HG03060 (cell line): ENCODE measurements around the gene ZNF732.
"Not testable (repeated sequence)": the region's sequence is repeated elsewhere in the genome, so short reads cannot be mapped to it uniquely, and the experiment has no call there.

Experiments used
- ATAC-seq: cut with Tn5 transposase; IDR thresholded peaks from one replicate; pipeline ENCODE4 v1.9.1; 2021; ENCODE audit warnings: low read depth, moderate number of reproducible peaks; ENCODE audit not compliant: unreplicated experiment

ZNF732 gene

GRCh38 chr4:304969-305680, at the start of gene ZNF732:
TSS of gene ZNF732 (minus strand) at chr4:305474. CDS start at chr4:305310, 164 bp downstream.
- no peak for ATAC-seq

DNA sequence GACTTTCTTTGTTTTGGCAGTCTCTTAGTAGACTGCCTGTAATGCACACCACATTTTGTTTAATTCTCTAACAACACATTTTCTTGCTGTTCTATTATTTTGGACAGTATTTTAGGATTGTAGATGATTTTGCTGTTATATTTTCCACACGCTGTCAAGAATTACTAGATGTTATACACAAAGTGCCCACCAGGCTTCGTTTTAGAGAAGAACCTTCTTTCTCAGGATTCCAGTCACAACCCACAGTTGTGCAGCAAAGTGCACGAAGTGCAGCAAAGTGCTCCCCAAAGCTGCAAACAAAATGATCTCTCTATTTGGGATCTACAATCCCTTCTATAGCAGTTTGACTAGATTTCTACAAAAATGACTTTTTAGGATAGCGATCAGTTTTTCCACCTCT, 34.7 kb upstream of the ZNF732 start:
- no peak for ATAC-seq

GRCh38 chr4:338759-339097, 33.5 kb upstream of the ZNF732 start:
- ATAC-seq = no peak

DNA sequence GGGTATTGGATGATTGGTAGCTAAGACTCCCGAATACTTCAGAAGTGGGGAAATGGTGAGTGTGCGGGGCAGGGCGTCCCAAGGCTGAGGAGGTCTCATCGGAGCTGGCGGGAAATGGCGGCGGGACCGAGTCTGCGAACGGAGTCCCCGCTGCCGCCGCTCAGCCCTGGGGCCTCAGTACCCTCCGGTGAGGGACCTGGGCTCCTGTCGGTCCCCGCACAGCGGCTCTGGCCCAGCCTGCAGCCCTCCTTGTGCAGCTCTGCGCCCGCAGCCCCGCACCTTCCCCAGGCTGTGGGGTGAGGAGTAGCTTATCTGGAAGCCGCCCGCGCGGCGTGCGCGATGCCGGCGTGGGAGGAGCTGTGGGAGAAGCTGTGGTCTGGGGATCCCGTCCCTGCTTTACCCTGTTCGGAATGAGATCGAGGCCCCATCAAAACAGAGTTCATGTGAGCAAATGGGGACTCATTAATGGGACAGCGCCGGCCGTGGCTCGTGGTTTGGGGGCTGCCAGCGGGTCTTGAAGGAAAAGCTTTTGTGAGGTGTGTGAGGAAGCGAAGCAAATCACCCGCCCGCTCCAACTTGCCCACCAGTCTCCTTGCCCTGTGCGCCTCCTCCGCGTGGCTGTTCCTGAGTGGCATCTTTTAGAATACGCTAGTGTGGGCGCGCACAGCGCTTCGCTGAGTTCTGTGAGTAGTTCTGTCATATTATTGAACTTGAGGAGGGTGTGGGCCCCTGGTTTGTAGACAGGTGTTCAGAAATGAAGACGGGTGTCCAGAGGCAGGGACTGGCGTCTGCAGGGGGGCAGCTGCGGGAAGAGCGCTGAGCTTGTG, 32.9 kb upstream of the ZNF732 start:
- ATAC-seq = peak; percentile 11

DNA sequence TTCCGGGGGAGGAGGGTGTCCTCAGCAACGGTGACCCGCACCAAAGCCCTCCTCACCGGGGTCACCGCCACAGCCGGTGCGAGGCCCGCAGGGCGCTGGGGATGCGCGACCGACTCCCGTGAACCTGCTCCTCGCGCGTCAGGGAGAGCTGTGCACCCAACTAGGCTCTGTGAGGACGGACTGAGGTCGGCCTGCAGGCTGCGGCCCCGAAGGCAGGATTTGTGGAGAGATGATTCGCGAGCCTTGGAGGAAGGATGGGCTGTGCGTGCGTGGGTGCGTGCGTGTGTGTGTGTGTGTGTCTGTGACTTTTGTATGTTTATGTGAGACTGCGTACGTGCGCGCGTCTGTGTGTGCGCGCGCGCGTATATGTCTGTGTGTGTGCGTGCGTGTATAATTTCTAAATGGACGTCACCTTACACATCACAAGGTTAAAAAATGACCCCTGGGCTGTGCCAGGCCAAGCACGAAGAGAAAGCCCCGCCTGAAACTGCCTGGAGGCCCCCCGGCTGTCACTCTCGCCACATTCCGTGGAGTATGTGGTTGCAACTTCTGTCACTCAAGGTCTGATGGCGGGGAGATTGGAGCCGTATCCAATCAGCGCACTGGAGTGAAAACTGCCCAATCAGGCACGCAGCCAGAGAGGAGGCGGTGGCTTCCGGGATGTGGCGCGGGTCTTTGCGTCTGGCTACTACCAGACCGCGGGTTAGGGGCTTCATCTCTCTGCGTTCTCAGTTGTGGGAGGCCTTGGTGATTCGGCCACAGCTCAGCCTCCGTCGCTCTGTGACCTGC, 32.1 kb upstream of the ZNF732 start, which contains the start of gene ZNF141:
ZNF141 (plus strand) TSS at position 672 of the 789 bp plus-strand sequence. CDS start 170 bp downstream, outside the sequence.
- peak; percentile 96 for ATAC-seq

- no peak for ATAC-seq
These were observed 31.5 kb upstream of the ZNF732 start for GRCh38 chr4:336893-337142.

DNA sequence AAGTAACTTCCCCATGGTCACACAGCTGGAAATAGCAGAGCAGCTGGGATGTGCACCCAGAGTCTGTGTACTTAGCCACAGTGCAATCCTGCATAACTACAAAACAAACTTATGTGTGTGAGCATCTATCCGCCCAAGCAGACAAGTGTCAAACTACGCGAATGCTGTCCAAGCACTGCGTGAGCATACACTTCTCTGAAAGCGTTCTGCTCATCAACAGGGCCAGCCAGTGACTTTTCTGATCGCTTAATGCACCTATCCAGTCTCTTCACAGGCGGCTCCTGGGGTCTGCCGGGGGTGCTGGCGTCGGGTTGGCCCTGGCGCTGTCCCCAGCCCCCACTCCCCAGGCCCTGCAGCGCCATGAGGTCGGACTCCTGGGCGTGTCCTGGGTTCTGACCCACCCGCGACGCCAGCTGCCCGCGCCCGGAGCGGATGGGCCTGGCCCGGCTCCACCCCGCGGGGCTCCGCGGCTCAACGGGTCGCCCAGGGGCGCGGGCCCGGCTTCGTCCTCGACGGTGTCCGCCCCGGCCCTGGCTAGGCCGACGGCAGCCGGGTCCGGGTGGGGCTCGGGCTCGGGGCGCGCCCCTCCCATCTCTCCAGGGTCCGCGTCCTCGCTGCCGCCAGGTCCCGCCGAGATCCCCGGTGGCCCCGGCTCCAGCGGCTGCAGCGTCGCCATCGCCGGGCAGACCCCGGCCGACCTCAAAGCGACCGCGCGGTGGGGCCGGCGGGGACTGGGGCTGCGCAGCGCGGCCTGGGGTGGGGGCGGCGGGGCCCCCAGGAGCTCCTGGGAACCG, 31.0 kb upstream of the ZNF732 start:
- ATAC-seq = no peak

DNA sequence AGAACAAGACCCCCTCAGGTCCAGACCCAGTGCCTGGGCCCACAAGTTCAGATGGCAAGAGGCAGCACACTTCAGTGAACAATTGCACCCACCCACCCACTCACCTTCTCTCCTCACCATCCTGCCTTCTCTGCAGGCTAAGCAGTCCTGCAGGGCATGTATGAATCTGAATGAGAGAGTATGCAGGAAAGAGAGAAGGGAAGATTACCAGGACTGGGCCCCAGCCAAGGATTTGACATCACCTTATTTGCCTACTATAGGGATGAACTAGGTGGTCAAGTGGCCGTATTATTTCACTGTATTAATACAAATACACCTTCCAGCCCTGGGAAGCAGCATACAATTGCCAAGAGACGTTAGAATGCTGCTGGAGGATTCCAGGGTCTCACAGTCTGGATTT, 30.2 kb upstream of the ZNF732 start:
- ATAC-seq = no peak

DNA sequence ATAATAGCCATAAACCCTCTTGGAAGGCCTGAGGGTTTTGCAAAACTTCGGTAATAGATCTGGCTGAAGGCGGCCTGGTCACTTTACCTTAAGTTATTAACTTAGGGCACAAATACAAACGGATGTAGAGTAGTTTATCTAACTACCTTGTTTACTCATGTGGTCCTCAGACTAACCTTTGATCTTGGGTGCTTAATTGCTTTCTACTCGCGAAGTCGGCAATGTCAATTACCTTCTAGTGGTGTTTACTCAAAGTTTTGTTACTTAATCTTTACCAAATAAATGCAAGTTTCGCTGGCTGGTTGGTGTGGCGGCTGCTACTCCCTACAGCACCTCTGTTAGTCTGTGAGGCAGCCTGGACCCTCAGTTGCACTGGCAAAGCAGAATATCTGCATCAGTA, 23.5 kb upstream of the ZNF732 start:
- ATAC-seq = no peak

DNA sequence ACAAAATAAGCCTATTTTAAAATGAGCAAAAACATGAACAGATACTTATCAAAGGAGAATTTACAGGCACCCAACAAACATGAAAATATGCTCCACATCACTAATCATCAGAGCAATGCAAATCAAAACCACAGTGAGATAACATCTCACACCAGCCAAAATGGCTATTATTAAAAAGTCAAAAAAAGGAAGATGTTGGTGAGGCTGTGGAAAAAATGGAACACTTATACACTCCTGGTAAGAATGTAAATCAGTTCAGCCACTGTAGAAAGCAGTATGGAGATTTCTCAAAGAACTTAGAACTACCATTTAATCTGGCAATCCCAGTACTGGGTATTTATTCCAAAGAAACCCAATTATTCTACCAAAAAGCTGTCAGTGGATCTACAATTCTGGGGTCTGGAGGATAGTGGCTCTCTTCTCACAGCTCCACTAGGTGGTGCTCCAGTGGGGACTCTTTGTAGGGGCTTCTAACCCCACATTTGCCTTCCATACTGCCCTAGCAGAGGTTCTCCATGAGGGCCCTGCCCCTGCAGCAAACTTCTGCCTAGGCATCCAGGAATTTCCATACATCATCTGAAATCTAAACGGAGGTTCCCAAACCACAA, 9.1 kb upstream of the ZNF732 start:
- no peak for ATAC-seq

DNA sequence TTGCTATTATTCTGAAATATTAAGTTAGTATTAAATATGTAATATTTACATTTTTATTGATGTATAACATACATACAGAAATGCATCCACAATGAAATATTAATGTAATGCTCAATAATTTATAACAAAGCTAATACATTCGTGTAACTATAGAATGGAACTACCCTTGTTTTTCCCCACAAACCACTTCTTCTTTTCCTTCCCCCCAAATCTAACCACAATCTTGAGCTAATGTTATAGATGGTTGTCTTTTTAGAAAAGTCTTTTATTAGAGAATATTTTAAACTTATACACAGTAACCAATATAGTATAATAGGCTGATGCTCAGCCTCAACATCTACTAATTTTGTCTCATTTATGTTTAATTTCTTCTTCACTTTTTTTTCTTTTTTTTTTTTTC, 4.5 kb upstream of the ZNF732 start:
- ATAC-seq = no peak

- peak; percentile 80 for ATAC-seq
These were observed 1.3 kb upstream of the ZNF732 start for GRCh38 chr4:306551-306961.

DNA sequence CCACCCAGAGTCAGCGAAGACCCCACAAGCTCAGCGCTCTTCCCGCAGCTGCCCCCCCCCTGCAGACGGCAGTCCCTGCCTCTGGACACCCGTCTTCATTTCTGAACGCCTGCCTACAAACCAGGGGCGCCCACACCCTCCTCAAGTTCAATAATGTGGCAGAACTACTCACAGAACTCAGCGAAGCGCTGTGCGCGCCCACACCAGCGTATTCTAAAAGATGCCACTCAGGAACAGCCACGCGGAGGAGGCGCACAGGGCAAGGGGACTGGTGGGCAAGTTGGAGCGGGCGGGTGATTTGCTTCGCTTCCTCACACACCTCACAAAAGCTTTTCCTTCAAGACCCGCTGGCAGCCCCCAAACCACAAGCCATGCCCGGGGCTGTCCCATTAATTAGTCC, 758 bp downstream of the ZNF732 start:
- not testable (repeated sequence) for ATAC-seq

- no peak for ATAC-seq
These were observed 2.9 kb downstream of the ZNF732 start for GRCh38 chr4:302381-302780.

GRCh38 chr4:294732-295131, 10.5 kb downstream of the ZNF732 start:
- ATAC-seq = no peak

DNA sequence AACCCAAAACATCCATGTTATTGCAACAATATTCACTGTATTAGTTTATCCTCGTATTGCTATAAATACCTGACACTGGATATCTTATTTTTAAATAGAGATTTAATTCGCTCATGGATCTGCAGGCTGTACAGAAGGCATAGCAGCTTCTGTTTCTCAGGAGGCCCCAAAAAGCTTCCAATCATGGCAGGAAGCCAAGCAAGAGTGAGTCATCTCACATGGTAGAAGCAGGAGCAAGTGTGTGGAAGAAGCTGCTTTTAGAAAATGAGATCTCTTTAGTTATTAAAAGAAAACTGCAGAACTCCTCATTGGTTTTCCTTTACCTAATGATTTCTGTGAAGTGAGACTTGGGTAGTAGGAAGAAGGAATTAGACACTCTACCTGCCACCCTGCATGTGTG, 16.4 kb downstream of the ZNF732 start:
- ATAC-seq = no peak

- no peak for ATAC-seq
These were observed 31.8 kb downstream of the ZNF732 start for GRCh38 chr4:273309-274017.

DNA sequence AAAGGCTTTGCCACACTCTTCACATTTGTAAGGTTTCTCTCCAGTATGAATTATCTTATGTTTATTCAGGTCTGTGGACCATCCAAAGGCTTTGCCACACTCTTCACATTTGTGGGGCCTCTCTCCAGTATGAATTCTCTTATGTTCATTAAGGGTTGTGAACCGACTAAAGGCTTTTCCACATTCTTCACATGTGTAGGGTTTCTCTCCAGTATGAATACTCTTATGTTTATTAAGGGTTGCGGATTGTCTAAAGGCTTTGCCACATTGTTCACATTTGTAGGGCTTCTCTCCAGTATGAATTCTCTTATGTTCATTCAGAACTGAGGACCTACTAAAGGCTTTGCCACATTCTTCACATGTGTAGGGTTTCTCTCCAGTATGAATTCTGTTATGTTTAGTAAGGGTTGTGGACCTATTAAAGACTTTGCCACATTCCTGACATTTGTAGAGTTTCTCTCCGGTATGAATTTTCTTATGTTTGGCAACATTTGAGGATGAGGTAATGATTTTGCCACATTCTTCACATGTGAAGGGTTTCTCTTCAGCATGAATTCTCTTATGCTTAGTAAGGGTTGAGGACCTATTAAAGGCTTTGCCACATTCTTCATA, 33.7 kb downstream of the ZNF732 start:
- no peak for ATAC-seq

DNA sequence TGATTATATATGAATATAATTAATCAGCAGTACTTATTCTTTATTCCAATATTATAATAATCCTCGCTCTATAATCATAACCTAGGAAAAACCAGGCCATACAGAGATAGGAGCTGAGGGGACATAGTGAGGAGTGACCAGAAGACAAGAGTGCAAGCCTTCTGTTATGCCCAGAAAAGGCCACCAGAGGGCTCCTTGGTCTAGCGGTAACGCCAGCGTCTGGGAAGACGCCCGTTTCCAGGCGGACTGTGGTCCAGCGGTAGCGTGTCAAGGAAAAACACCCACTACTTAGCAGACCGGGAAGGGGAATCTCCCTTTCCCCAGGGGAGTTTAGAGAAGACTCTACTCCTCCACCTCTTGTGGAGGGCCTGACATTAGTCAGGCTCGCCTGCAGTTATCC, 46.0 kb downstream of the ZNF732 start:
- ATAC-seq = not testable (repeated sequence)
